Adipocyte (in vitro differentiated cells): Measurements from ENCODE around the gene GPR42.

ENCODE experiments used
- DNase-seq: peaks from one replicate; pipeline ENCODE4 v3.0.0-alpha.2; 2015; ENCODE audit warnings: low read depth
- H3K27me3 ChIP-seq: replicated peaks from 2 replicates; pipeline ENCODE4 v1.7.0; 2013; ENCODE audit warnings: mild to moderate bottlenecking, low read length, moderate library complexity; ENCODE audit not compliant: control insufficient read depth, insufficient read depth
- H3K36me3 ChIP-seq: 2 replicates; pipeline ENCODE4 v1.7.0; 2013; ENCODE audit warnings: low read length, mild to moderate bottlenecking, moderate library complexity; ENCODE audit not compliant: control insufficient read depth, insufficient read depth, severe bottlenecking
- H3K4me1 ChIP-seq: 2 replicates; pipeline ENCODE4 v1.7.0; 2013; ENCODE audit warnings: mild to moderate bottlenecking, low read length, moderate library complexity; ENCODE audit not compliant: control insufficient read depth, insufficient read depth
- H3K4me3 ChIP-seq: 2 replicates; pipeline ENCODE4 v1.7.0; 2013; ENCODE audit warnings: mild to moderate bottlenecking, low read length, moderate library complexity
- H3K9ac ChIP-seq: 2 replicates; pipeline ENCODE4 v1.7.0; 2013; ENCODE audit warnings: mild to moderate bottlenecking, low read length, moderate library complexity
- H3K9me3 ChIP-seq: 2 replicates; pipeline ENCODE4 v1.7.0; 2013; ENCODE audit warnings: mild to moderate bottlenecking, low read length, moderate library complexity; ENCODE audit not compliant: control insufficient read depth

Gene GPR42

DNA sequence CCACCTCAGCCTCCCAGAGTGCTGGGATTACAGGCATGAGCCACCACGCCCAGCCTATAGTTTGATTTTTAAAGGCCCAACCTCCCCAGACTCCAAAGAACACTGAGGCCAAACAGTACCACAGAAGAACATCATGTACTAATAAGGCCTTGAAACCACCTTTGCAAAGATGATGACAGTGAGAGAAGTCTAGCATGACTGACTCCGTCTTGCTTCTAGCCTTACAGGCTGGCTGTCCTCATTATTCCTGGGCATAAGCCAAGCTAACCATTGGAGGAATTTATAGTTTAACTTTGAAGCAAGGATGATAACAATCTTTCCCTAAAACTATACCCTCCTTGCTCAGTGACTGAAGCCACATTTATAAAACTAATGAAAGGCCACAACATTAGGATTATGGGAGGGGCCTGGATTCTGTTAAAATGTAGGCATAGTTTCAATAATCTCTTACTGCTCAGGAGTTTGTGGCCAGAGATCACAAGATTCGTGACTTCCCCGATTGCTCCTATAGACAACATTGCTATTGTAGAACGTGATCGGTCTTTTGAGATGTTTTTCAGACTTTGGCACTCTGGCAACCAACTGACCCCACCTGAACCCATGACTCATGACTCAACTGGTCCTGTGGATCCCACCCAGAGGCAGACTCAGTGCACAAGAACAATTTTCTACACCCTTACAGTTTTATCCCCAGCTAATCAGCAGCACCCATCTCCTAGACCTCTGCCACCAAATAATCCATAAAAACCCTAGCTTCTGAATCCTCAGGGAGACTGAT, 17.6 kb downstream of the GPR42 start:
- no peak for DNase-seq
- H3K36me3 ChIP-seq, result no peaks in the 10 kb centered on the region
- H3K4me3 ChIP-seq, result no peak overlapping the region
- peaks cover 12% of the 10 kb centered on the region for H3K4me1 ChIP-seq
- H3K27me3 ChIP-seq, result peaks cover 6% of the 10 kb centered on the region
- H3K9me3 ChIP-seq, result peaks cover 5% of the 10 kb centered on the region
- no peak overlapping the region for H3K9ac ChIP-seq

DNA sequence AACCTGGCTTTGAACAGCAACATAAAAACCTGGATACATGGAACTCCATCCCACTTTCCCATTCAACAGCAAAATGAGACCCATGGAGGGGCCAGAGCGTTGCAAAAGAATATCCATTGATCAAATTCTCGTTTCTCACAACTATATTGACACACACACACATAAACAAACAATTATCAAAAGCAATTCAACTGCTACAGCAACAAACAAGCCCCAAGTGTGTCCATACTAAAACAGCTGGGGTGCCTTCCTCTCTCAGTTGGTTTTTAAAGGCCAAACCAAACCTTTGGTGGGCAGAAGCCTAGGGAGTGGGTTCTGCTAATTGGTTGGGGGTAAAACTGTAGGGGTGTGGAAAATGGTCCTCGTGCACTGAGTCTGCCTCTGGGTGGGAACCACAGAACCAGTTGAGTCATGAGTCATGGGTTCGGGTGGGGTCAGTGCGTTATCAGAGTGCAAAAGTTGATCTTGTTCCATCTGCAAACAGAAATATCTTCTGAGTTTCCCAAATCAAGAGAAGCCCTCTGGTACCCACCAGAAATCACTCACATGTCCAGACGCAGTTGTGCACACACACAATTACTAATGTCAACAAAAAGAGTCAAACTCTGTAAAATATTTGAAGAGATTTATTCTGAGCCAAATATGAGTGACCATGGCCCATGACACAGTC, 18.5 kb downstream of the GPR42 start:
- DNase-seq, result no peak
- Histone ChIP-seq H3K4me3 (no peak overlapping the region), H3K27me3 (peaks cover 8% of the 10 kb centered on the region), H3K36me3 (no peaks in the 10 kb centered on the region), H3K4me1 (peaks cover 12% of the 10 kb centered on the region), H3K9ac (no peak overlapping the region), H3K9me3 (peaks cover 5% of the 10 kb centered on the region)

DNA sequence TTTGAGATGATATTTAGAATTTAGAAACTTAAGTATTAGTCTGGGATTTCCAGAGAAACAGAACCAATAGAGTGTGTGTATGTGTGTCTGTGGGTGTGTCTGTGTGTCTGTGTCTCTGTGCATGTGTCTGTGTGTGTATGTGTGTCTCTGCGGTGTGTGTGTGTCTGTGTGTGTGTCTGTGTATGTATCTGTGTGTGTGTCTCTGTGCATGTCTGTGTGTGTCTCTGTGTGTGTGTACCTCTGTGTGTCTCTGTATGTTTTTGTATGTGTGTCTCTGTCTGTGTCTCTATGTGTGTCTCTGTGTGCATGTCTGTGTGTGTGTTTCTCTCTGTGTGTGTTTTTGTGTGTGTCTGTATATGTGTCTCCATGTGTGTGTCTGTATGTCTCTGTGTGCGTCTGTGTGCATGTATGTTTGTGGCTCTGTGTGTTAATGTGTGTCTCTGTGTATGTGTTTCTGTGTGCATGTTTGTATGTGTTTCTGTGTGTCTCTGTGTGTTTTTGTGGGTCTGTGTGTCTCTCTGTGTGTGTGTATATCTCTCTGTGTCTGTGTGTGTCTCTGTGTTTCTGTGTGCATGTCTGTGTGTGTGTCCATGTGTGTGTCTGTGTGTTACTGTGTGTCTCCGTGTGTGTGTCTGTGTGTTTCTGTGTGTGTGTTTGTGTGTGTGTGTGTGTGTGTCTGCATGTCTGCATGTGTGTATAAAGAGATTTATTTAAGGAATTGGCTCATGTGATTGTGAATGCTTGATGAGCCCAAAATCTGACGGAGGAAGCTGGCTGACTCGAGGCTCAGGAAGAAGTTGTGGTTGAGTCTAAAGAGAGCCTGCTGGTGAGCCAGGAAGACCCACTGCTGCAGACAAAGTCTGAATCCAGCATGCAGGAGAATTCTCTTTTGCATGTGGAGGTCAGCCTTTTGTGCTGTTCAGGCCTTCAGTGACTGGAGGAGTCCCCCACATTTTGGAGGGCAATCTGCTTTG, 22.2 kb downstream of the GPR42 start:
- DNase-seq, result no peak
- peaks cover 8% of the 10 kb centered on the region for H3K27me3 ChIP-seq
- H3K9me3 ChIP-seq, result no peaks in the 10 kb centered on the region
- no peak overlapping the region for H3K9ac ChIP-seq
- H3K36me3 ChIP-seq, result no peaks in the 10 kb centered on the region
- H3K4me1 ChIP-seq, result peaks cover 12% of the 10 kb centered on the region
- H3K4me3 ChIP-seq, result no peak overlapping the region

DNA sequence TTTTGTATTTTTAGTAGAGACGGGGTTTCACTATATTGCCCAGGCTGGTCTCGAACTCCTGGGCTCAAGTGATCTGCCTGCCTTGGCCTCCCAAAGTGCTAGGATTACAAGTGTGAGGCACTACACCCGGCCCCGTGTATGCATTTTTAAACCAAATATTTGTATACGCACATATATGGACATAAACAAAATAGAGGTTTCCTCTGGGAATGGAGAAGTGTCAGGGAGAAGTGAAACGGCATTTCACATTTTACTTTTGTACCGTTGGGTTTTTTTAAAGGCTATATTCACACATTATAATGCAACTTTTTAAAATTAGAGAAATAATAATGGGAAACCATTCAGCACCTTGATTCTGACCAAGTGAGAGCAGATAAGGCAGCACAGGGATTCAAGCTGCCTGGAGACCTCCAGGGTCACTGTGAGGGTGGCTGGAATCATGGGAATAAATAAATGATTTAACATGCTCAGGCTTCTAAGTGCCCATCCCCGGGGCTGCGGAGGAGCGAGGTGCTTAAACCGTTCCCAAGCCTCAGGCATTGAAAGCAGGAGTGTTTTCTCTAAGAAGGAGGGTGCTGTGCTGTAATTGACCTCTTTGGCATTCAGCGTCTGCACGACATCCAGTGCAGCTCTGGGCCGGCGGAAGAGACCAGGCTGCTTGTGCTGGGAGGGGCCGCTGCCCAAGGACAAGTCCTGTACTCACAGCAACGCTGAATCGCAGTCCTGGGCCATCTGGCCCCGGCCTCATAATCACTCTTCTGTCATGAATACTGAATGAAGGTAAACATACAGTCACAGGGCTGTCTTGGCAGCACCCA, 24.7 kb downstream of the GPR42 start:
- peaks cover 13% of the 10 kb centered on the region for H3K27me3 ChIP-seq
- no peak overlapping the region for H3K9ac ChIP-seq
- H3K9me3 ChIP-seq, result no peaks in the 10 kb centered on the region
- peak; percentile 28 for DNase-seq
- no peak overlapping the region for H3K4me3 ChIP-seq
- no peaks in the 10 kb centered on the region for H3K36me3 ChIP-seq
- H3K4me1 ChIP-seq, result no peaks in the 10 kb centered on the region

DNA sequence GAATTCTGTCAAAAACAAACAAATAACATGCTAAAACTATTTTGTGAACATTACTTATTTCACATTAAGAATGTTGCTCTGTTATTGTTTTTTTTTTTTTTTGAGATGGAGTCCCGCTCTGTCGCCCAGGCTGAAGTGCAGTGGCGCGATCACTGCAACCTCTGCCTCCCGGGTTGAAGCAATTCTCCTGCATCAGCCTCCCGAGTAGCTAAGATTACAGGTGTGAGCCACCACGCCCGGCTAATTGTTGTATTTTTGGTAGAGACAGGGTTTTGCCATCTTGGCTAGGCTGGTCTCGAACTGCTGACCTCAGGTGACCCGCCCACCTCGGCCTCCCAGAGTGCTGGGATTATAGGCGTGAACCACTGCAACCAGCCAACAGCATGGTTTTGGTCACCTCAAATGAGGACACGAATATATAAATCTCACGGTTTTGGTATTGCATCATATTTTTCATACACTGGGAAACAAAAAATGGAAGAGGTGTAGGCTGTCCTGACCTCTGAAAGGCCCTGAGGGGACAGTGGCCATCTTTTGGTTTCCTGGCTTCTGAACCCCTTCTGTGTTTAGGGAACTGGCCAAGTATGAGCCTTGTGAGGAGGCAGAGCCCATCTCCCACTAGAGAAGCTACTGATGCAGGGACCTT, 25.5 kb downstream of the GPR42 start:
- DNase-seq, result no peak
- H3K4me3 ChIP-seq, result no peak overlapping the region
- H3K9me3 ChIP-seq, result no peaks in the 10 kb centered on the region
- H3K27me3 ChIP-seq, result peaks cover 13% of the 10 kb centered on the region
- no peak overlapping the region for H3K9ac ChIP-seq
- no peaks in the 10 kb centered on the region for H3K36me3 ChIP-seq
- H3K4me1 ChIP-seq, result no peaks in the 10 kb centered on the region

DNA sequence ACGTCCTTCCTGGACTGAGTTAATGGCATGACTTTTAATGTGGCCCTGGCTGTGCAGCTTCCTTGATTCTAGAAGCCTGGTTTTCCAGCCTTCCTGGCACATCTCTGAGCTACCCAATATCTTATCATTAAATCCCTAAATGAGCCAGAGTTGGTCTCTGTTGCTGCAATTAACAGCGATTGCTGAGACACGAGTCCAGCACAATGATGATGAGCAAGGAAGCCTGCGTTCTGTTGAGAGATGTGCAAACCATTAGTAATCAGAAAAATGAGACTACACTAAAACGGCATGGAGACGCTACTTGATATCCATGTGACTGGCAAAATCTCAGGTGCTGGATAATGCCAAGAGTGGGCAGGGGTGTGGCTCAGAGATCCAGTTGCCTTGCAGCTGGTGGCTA, 26.2 kb downstream of the GPR42 start:
- no peak for DNase-seq
- Histone ChIP-seq H3K27me3 (peaks cover 13% of the 10 kb centered on the region), H3K9ac (no peak overlapping the region)

DNA sequence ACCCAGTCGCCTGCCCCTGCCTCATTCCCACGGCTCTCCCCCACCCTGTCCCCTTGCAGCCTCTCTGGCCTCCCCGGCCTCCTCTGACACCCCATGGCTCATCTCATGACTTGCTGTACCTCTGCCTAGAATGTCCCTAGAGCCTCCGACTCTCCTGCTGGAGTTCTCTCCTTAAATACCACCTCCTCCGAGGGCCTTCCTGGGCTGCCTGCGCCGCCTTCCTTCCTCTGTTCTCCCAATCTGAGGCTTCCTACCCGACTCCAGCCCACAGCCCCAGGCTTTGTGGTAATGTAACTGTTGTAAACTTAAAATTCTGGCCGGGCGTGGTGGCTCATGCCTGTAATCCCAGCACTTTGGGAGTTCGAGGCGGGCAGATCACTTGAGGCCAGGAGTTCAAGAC, 27.7 kb downstream of the GPR42 start:
- H3K4me3 ChIP-seq, result no peak overlapping the region
- no peak overlapping the region for H3K9ac ChIP-seq
- H3K4me1 ChIP-seq, result peaks cover 6% of the 10 kb centered on the region
- H3K27me3 ChIP-seq, result peaks cover 6% of the 10 kb centered on the region
- H3K36me3 ChIP-seq, result no peaks in the 10 kb centered on the region
- DNase-seq, result no peak
- no peaks in the 10 kb centered on the region for H3K9me3 ChIP-seq

More for the DNA sequence above, 26.2 kb downstream of the GPR42 start:
- Histone ChIP-seq H3K36me3 (no peaks in the 10 kb centered on the region), H3K4me3 (no peak overlapping the region), H3K4me1 (no peaks in the 10 kb centered on the region), H3K9me3 (no peaks in the 10 kb centered on the region)

DNA sequence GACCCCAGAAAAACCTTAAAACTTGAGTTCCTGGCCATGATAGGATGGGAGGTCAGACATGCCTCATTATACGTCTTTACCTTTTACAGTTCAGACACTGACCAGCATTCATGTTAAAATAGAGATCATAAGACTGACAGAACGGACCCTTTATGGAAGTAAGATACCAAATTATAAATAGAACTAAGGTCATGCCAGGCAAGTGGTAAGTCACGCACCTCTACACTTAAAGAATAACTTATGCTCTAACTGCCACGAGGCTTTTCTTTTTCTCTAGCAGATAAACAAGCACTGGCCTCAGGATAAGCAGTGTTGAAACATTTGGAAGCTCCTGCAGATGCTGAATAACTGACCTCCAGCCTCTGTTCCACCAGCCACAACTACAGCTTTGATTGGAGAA, 28.4 kb downstream of the GPR42 start:
- no peak for DNase-seq
- Histone ChIP-seq H3K4me3 (no peak overlapping the region), H3K4me1 (peaks cover 7% of the 10 kb centered on the region), H3K36me3 (no peaks in the 10 kb centered on the region), H3K9me3 (no peaks in the 10 kb centered on the region), H3K27me3 (peaks cover 5% of the 10 kb centered on the region), H3K9ac (no peak overlapping the region)

DNA sequence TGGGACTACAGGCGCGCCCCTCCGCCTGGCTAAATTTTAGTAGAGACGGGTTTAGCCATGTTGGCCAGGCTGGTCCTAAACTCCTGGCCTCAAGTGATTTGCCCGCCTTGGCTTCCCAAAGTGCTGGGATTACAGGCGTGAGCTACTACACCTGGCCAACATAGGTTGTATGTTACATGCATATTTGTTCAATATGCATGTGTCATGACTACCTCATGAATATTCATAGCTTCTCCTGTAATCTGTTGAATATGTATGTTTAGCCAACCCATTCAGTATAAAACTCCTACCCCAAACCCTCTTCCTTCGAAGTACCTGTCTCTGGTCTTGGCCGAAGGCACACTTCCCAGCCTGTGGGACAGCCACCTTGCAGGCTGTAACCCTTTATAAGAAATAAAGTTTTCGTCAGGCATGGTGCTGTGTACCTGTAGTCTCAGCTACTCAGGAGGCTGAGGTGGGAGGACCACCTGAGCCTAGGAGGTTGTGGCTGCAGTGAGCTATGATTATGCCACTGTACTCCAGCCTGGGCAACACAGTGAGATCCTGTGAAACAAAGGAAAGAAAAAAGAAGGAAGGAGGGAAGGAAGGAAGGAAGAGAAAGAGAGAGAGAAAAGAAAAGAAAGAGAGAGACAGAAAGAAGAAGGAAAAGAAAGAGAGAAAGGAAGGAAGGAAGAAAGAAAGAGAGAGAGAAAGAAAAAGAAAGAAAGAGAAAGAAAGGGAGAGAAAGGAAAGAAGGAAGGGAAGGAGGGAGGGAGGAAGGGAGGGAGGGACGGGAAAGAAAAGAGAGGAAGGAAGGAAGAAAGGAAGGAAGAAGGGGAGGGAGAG, 29.3 kb downstream of the GPR42 start:
- no peaks in the 10 kb centered on the region for H3K36me3 ChIP-seq
- no peak overlapping the region for H3K4me3 ChIP-seq
- H3K27me3 ChIP-seq, result peaks cover 5% of the 10 kb centered on the region
- peaks cover 10% of the 10 kb centered on the region for H3K4me1 ChIP-seq
- no peak overlapping the region for H3K9ac ChIP-seq
- DNase-seq, result no peak
- H3K9me3 ChIP-seq, result no peaks in the 10 kb centered on the region

DNA sequence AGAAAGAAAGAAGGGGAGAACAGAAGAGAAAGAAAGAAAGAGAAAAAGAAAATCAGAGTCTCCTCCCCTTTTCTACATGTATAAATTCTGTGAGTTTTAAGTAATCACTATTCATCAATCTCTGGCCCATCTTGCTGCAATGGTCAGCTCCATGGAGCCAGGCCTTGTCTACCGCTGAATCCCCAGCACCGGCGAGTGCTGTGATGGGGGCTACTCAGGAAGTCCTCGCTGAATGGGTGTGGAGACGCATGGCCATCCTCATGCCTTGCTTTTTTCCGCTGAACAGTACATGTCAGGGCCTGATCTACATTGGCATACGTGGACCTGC, 29.9 kb downstream of the GPR42 start:
- H3K4me1 ChIP-seq, result peaks cover 14% of the 10 kb centered on the region
- no peak overlapping the region for H3K4me3 ChIP-seq

More for the DNA sequence above, 29.9 kb downstream of the GPR42 start:
- Histone ChIP-seq H3K27me3 (peaks cover 5% of the 10 kb centered on the region), H3K9me3 (no peaks in the 10 kb centered on the region), H3K36me3 (no peaks in the 10 kb centered on the region), H3K9ac (no peak overlapping the region)
- DNase-seq, result no peak
